ENCODE results near the gene CD34. TPM values are rescaled to one million over a fixed set of nuclear protein-coding genes. Genes with fewer than 3 reads are reported as not detected.
A peak's percentile ranks its signal among the peaks of the same experiment; 100 is the strongest.

Gene CD34
- total RNA-seq, 2 donors from 2014 or later = 0.20 TPM; not detected in 1

GRCh38 chr1:207858806-207859205 lies 52.1 kb downstream of the CD34 start:
- no peak overlapping the region for H3K27ac Mint-ChIP-seq
- peaks cover 46% of the 10 kb centered on the region for H3K4me1 Mint-ChIP-seq
- ATAC-seq (no peak), DNase-seq (no peak)
- no peaks in the 10 kb centered on the region for H3K27me3 Mint-ChIP-seq
- no peaks in the 10 kb centered on the region for H3K9me3 ChIP-seq (ENCODE audit: control insufficient read depth, low read length, poor library complexity, severe bottlenecking)
- peaks cover 19% of the 10 kb centered on the region for H3K36me3 Mint-ChIP-seq (ENCODE audit: low read depth)
- no peak overlapping the region for H3K4me3 Mint-ChIP-seq

- Mint-ChIP-seq H3K4me1 (peaks cover 44% of the 10 kb centered on the region), H3K36me3 (ENCODE audit: low read depth) (peaks cover 18% of the 10 kb centered on the region), H3K4me3 (no peak overlapping the region)
Measured at GRCh38 chr1:207858281-207858680, 52.6 kb downstream of the CD34 start.

GRCh38 chr1:207857447-207857846 lies 53.5 kb downstream of the CD34 start:
- H3K4me3 Mint-ChIP-seq = no peak overlapping the region
- H3K9me3 ChIP-seq (ENCODE audit: control insufficient read depth, low read length, poor library complexity, severe bottlenecking) = no peaks in the 10 kb centered on the region
- H3K4me1 Mint-ChIP-seq = peaks cover 42% of the 10 kb centered on the region
- peak overlapping the region; percentile 77 for H3K27ac Mint-ChIP-seq
- peaks cover 13% of the 10 kb centered on the region for H3K36me3 Mint-ChIP-seq (ENCODE audit: low read depth)
- no peaks in the 10 kb centered on the region for H3K27me3 Mint-ChIP-seq
- no peak for DNase-seq
- ATAC-seq = no peak

More at GRCh38 chr1:207858281-207858680, 52.6 kb downstream of the CD34 start:
- Mint-ChIP-seq H3K27ac (no peak overlapping the region), H3K27me3 (no peaks in the 10 kb centered on the region)
- no peaks in the 10 kb centered on the region for H3K9me3 ChIP-seq (ENCODE audit: control insufficient read depth, low read length, poor library complexity, severe bottlenecking)
- ATAC-seq (no peak), DNase-seq (no peak)

GRCh38 chr1:207856276-207857023 lies 54.5 kb downstream of the CD34 start:
- no peaks in the 10 kb centered on the region for H3K27me3 Mint-ChIP-seq
- DNase-seq (no peak), ATAC-seq (no peak)
- H3K27ac Mint-ChIP-seq = peak overlapping the region; percentile 77
- H3K9me3 ChIP-seq (ENCODE audit: control insufficient read depth, low read length, poor library complexity, severe bottlenecking) = no peaks in the 10 kb centered on the region
- H3K4me1 Mint-ChIP-seq = peaks cover 41% of the 10 kb centered on the region
- peaks cover 11% of the 10 kb centered on the region for H3K36me3 Mint-ChIP-seq (ENCODE audit: low read depth)
- peak overlapping the region; percentile 1 for H3K4me3 Mint-ChIP-seq

- peaks cover 60% of the 10 kb centered on the region for H3K4me1 Mint-ChIP-seq
- H3K9me3 ChIP-seq (ENCODE audit: control insufficient read depth, low read length, poor library complexity, severe bottlenecking) = no peaks in the 10 kb centered on the region
- H3K36me3 Mint-ChIP-seq (ENCODE audit: low read depth) = peaks cover 12% of the 10 kb centered on the region
- no peak overlapping the region for H3K4me3 Mint-ChIP-seq
- H3K27me3 Mint-ChIP-seq = no peaks in the 10 kb centered on the region
- DNase-seq (no peak), ATAC-seq (no peak)
- H3K27ac Mint-ChIP-seq = peak overlapping the region; percentile 61
Measured at GRCh38 chr1:207854001-207854400, 56.9 kb downstream of the CD34 start.

- peaks cover 12% of the 10 kb centered on the region for H3K36me3 Mint-ChIP-seq (ENCODE audit: low read depth)
- DNase-seq (no peak), ATAC-seq (no peak)
- H3K27ac Mint-ChIP-seq = peak overlapping the region; percentile 61
- peaks cover 65% of the 10 kb centered on the region for H3K4me1 Mint-ChIP-seq
- no peaks in the 10 kb centered on the region for H3K9me3 ChIP-seq (ENCODE audit: control insufficient read depth, low read length, poor library complexity, severe bottlenecking)
- H3K4me3 Mint-ChIP-seq = no peak overlapping the region
- no peaks in the 10 kb centered on the region for H3K27me3 Mint-ChIP-seq
Measured at GRCh38 chr1:207853372-207853757, 57.6 kb downstream of the CD34 start.

GRCh38 chr1:207852576-207853371 lies 58.2 kb downstream of the CD34 start:
- ATAC-seq (no peak), DNase-seq (no peak)
- Mint-ChIP-seq H3K27ac (peak overlapping the region; percentile 61), H3K4me3 (peak overlapping the region; percentile 31), H3K4me1 (peaks cover 71% of the 10 kb centered on the region), H3K36me3 (ENCODE audit: low read depth) (peaks cover 12% of the 10 kb centered on the region), H3K27me3 (no peaks in the 10 kb centered on the region)
- no peaks in the 10 kb centered on the region for H3K9me3 ChIP-seq (ENCODE audit: control insufficient read depth, low read length, poor library complexity, severe bottlenecking)

- no peak for ATAC-seq
- peaks cover 9% of the 10 kb centered on the region for H3K36me3 Mint-ChIP-seq (ENCODE audit: low read depth)
- no peaks in the 10 kb centered on the region for H3K9me3 ChIP-seq (ENCODE audit: control insufficient read depth, low read length, poor library complexity, severe bottlenecking)
- no peak for DNase-seq
- H3K4me3 Mint-ChIP-seq = no peak overlapping the region
- H3K27me3 Mint-ChIP-seq = no peaks in the 10 kb centered on the region
- peak overlapping the region; percentile 61 for H3K27ac Mint-ChIP-seq
- peaks cover 64% of the 10 kb centered on the region for H3K4me1 Mint-ChIP-seq
Measured at GRCh38 chr1:207851696-207852095, 59.2 kb downstream of the CD34 start.

GRCh38 chr1:207850621-207851407 lies 60.1 kb downstream of the CD34 start:
- peaks cover 2% of the 10 kb centered on the region for H3K36me3 Mint-ChIP-seq (ENCODE audit: low read depth)

GRCh38 chr1:207849646-207850045 lies 61.3 kb downstream of the CD34 start:
- no peaks in the 10 kb centered on the region for H3K27me3 Mint-ChIP-seq
- peak overlapping the region; percentile 87 for H3K27ac Mint-ChIP-seq
- H3K4me3 Mint-ChIP-seq = peak overlapping the region; percentile 75
- peaks cover 6% of the 10 kb centered on the region for H3K36me3 Mint-ChIP-seq (ENCODE audit: low read depth)
- H3K9me3 ChIP-seq (ENCODE audit: control insufficient read depth, low read length, poor library complexity, severe bottlenecking) = no peaks in the 10 kb centered on the region
- peaks cover 64% of the 10 kb centered on the region for H3K4me1 Mint-ChIP-seq
- ATAC-seq (no peak), DNase-seq (no peak)

More at GRCh38 chr1:207850621-207851407, 60.1 kb downstream of the CD34 start:
- Mint-ChIP-seq H3K4me3 (peak overlapping the region; percentile 45), H3K27me3 (no peaks in the 10 kb centered on the region), H3K4me1 (peaks cover 59% of the 10 kb centered on the region), H3K27ac (peak overlapping the region; percentile 87)
- H3K9me3 ChIP-seq (ENCODE audit: control insufficient read depth, low read length, poor library complexity, severe bottlenecking) = no peaks in the 10 kb centered on the region
- ATAC-seq (no peak), DNase-seq (no peak)

GRCh38 chr1:207849016-207849415 lies 61.9 kb downstream of the CD34 start:
- H3K27ac Mint-ChIP-seq = peak overlapping the region; percentile 87
- ATAC-seq (no peak), DNase-seq (no peak)
- H3K9me3 ChIP-seq (ENCODE audit: control insufficient read depth, low read length, poor library complexity, severe bottlenecking) = no peaks in the 10 kb centered on the region
- H3K27me3 Mint-ChIP-seq = no peaks in the 10 kb centered on the region
- peaks cover 67% of the 10 kb centered on the region for H3K4me1 Mint-ChIP-seq
- peaks cover 6% of the 10 kb centered on the region for H3K36me3 Mint-ChIP-seq (ENCODE audit: low read depth)
- peak overlapping the region; percentile 75 for H3K4me3 Mint-ChIP-seq

GRCh38 chr1:207848234-207848633 lies 62.7 kb downstream of the CD34 start:
- peak; percentile 76 for ATAC-seq
- H3K4me3 Mint-ChIP-seq = peak overlapping the region; percentile 74
- H3K4me1 Mint-ChIP-seq = peaks cover 72% of the 10 kb centered on the region
- no peak for DNase-seq
- H3K36me3 Mint-ChIP-seq (ENCODE audit: low read depth) = peaks cover 11% of the 10 kb centered on the region
- no peaks in the 10 kb centered on the region for H3K9me3 ChIP-seq (ENCODE audit: control insufficient read depth, low read length, poor library complexity, severe bottlenecking)
- H3K27me3 Mint-ChIP-seq = no peaks in the 10 kb centered on the region
- peak overlapping the region; percentile 87 for H3K27ac Mint-ChIP-seq

- H3K27me3 Mint-ChIP-seq = no peaks in the 10 kb centered on the region
- H3K9me3 ChIP-seq (ENCODE audit: control insufficient read depth, low read length, poor library complexity, severe bottlenecking) = no peaks in the 10 kb centered on the region
- H3K27ac Mint-ChIP-seq = no peak overlapping the region
- H3K4me3 Mint-ChIP-seq = no peak overlapping the region
- ATAC-seq (no peak), DNase-seq (no peak)
- peaks cover 66% of the 10 kb centered on the region for H3K4me1 Mint-ChIP-seq
- H3K36me3 Mint-ChIP-seq (ENCODE audit: low read depth) = peaks cover 11% of the 10 kb centered on the region
Measured at GRCh38 chr1:207847116-207847515, 63.8 kb downstream of the CD34 start.

Measured in T-helper 17 cell (primary cell).